ENCODE measurements around the gene NAV2. TPM values are rescaled to one million over a fixed set of nuclear protein-coding genes. Genes with fewer than 3 reads are reported as not detected.

Gene NAV2
- total RNA-seq, 1 experiment from 2014 or later, result 46.3 TPM

GRCh38 chr11:19702620-19703019 is 10.0 kb upstream of the NAV2 start:
- no peak overlapping the region for H4K91ac ChIP-seq (ENCODE audit: insufficient read length, low read depth, low read length)
- TF ChIP-seq CTCF (conservative IDR thresholded peaks at IDR 0.05), result no peak
- H3K9me3 ChIP-seq (ENCODE audit: control insufficient read depth, low read depth, low read length), result no peaks in the 10 kb centered on the region
- H3K4ac ChIP-seq (ENCODE audit: low read depth, low read length), result no peak overlapping the region
- Mint-ChIP-seq H3K36me3 (ENCODE audit: insufficient read depth in 1 of 3, low read depth in 3 of 3) (no peaks in the 10 kb centered on the region; a peak in 1 of 7 replicates), H3K4me3 (no peak overlapping the region), H3K27ac (no peak overlapping the region), H3K4me1 (peaks cover 21 to 35% of the 10 kb centered on the region in 2 experiments), H3K9me3 (no peaks in the 10 kb centered on the region), H3K27me3 (ENCODE audit: low read depth) (peaks cover 14% of the 10 kb centered on the region)
- no peaks in the 10 kb centered on the region for H3K23me2 ChIP-seq (ENCODE audit: insufficient read length, low read depth, low read length, poor library complexity, severe bottlenecking)
- H3K23ac ChIP-seq (ENCODE audit: insufficient read length, low read depth, low read length), result no peak overlapping the region
- no peak overlapping the region for H2AK5ac ChIP-seq (ENCODE audit: insufficient read length, low read length)
- H3K14ac ChIP-seq (ENCODE audit: insufficient read depth, low read length), result no peak overlapping the region
- no peak overlapping the region for H2BK20ac ChIP-seq (ENCODE audit: low read depth, low read length, poor library complexity, severe bottlenecking)
- H2AFZ ChIP-seq (ENCODE audit: low read length), result no peak overlapping the region
- no peak overlapping the region for H3K9ac ChIP-seq (ENCODE audit: extremely low read depth, insufficient read length, low read length)
- H2BK12ac ChIP-seq (ENCODE audit: insufficient read length, low read depth, low read length), result no peak overlapping the region
- no peak overlapping the region for H4K5ac ChIP-seq (ENCODE audit: insufficient read length, low read depth, low read length)
- H3K27me3 ChIP-seq (ENCODE audit: insufficient read depth, low read length), result no peaks in the 10 kb centered on the region
- H3K27ac ChIP-seq (ENCODE audit: insufficient read length, low read depth, low read length), result no peak overlapping the region
- H3T11ph ChIP-seq (ENCODE audit: low read length), result no peak overlapping the region
- H3K4me2 ChIP-seq (ENCODE audit: insufficient read depth, insufficient read length, low read length), result no peak overlapping the region
- no peak for DNase-seq
- no peak overlapping the region for H2BK120ac ChIP-seq (ENCODE audit: low read depth, low read length, poor library complexity, severe bottlenecking)
- H3K56ac ChIP-seq (ENCODE audit: insufficient read length, low read depth, low read length), result no peak overlapping the region
- WGBS (ENCODE audit: extremely low coverage, insufficient read length, low lambda C conversion rate), result 100% methylated on average over 2 of the region's 3 CpGs
- no peaks in the 10 kb centered on the region for H4K20me1 ChIP-seq (ENCODE audit: control insufficient read depth, insufficient read depth, insufficient read length)
- no peaks in the 10 kb centered on the region for H3K79me1 ChIP-seq (ENCODE audit: insufficient read depth, low read depth, low read length, poor library complexity, severe bottlenecking)
- no peaks in the 10 kb centered on the region for H3K79me2 ChIP-seq (ENCODE audit: insufficient read depth, low read length)
- no peak overlapping the region for H2BK15ac ChIP-seq (ENCODE audit: low read depth, low read length)
- H3K18ac ChIP-seq (ENCODE audit: insufficient read length, low read depth, low read length), result no peak overlapping the region
- H4K8ac ChIP-seq (replicated peaks; ENCODE audit: insufficient read length, low read depth, low read length), result no peak overlapping the region
- no peak overlapping the region for H2BK5ac ChIP-seq (ENCODE audit: insufficient read length, low read length)
- peaks cover 4% of the 10 kb centered on the region; the same call in 1 of the 2 replicates for H3K4me1 ChIP-seq (ENCODE audit: insufficient read depth, low read length)
